ENCODE results near the gene GP9.

GRCh38 chr3:129018751-129019150, 41.8 kb upstream of the GP9 start:
- TF ChIP-seq CTCF (IDR thresholded peaks at IDR 0.05): no peak
- no peak for TF ChIP-seq POLR2A (IDR thresholded peaks at IDR 0.05)

All from heart left ventricle (tissue), 13 donors.